GM21367 (cell line): ENCODE measurements around the gene DICER1.
"Not testable (repeated sequence)": the region's sequence is repeated elsewhere in the genome, so short reads cannot be mapped to it uniquely, and the experiment has no call there.

ENCODE experiments used
- ATAC-seq: cut with Tn5 transposase; IDR thresholded peaks from one replicate; pipeline ENCODE4 v1.9.1; 2021; ENCODE audit not compliant: unreplicated experiment

The DICER1 gene, protein sequence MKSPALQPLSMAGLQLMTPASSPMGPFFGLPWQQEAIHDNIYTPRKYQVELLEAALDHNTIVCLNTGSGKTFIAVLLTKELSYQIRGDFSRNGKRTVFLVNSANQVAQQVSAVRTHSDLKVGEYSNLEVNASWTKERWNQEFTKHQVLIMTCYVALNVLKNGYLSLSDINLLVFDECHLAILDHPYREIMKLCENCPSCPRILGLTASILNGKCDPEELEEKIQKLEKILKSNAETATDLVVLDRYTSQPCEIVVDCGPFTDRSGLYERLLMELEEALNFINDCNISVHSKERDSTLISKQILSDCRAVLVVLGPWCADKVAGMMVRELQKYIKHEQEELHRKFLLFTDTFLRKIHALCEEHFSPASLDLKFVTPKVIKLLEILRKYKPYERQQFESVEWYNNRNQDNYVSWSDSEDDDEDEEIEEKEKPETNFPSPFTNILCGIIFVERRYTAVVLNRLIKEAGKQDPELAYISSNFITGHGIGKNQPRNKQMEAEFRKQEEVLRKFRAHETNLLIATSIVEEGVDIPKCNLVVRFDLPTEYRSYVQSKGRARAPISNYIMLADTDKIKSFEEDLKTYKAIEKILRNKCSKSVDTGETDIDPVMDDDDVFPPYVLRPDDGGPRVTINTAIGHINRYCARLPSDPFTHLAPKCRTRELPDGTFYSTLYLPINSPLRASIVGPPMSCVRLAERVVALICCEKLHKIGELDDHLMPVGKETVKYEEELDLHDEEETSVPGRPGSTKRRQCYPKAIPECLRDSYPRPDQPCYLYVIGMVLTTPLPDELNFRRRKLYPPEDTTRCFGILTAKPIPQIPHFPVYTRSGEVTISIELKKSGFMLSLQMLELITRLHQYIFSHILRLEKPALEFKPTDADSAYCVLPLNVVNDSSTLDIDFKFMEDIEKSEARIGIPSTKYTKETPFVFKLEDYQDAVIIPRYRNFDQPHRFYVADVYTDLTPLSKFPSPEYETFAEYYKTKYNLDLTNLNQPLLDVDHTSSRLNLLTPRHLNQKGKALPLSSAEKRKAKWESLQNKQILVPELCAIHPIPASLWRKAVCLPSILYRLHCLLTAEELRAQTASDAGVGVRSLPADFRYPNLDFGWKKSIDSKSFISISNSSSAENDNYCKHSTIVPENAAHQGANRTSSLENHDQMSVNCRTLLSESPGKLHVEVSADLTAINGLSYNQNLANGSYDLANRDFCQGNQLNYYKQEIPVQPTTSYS (N-terminal part only)

DNA sequence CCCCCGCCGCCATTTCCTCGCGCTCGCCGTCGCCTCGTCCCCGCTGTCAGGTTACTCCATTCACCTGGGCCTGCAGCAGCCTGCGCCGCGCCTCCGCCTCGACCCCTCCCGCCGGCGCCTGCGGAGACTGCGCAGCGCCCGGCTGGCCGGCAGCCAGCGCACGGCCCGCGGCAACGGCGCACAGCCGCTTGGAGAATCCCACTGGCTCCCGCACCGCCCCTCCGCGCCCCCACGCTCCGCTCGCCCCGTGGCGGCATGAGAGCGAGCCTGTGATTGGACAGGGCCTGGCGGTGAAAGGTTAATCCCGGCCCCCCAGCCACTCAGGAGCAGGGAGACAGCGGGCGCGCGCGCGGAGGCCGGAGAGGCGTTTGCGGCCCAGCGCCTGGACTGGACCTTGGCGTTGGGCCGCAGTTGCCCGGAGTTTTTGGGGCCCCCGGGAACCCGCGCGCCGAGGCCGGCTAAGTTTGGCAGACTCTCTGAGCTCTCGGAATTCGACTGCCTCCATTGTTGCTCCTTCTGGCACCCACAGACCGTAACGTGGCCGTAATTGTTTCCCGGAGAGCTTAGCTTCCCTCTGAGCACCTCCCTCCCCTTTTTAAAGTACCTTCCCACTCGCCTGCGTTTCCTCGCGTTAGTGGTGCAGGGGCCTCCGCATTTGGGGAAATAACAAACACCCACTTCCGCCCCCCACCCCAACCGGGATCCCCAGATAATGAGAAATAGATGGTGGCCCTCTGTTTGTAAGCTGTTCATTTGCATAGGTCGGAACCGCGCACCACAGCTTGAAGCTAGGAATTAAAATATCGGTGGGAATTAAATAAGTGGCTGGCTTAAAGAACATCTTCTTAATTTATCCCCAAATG lies at the start of gene DICER1:
Gene DICER1, minus strand, starts transcription at position 203 of the 863 bp plus-strand sequence. CDS start 24,071 bp downstream, outside the sequence.
- peak; percentile 61 for ATAC-seq

DNA sequence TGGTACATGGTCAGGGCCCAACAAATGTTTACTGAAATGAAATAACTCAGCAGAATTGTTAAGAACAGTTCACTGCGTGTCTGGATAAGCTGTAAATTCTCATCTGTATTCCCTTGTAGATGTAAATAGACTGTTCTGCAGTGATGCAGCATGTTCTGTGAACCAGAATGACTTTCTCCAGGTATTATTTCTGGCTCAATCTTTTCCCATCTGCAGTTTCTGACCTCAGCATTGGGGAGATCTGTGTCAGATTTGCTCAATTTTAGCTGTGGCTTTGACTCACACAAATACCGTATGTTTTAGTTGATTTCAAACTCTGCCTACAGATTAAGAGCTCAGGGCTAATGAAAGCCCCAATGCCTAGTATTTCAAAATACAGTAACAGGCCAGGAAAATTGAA lies 49.2 kb upstream of the DICER1 start:
- no peak for ATAC-seq

DNA sequence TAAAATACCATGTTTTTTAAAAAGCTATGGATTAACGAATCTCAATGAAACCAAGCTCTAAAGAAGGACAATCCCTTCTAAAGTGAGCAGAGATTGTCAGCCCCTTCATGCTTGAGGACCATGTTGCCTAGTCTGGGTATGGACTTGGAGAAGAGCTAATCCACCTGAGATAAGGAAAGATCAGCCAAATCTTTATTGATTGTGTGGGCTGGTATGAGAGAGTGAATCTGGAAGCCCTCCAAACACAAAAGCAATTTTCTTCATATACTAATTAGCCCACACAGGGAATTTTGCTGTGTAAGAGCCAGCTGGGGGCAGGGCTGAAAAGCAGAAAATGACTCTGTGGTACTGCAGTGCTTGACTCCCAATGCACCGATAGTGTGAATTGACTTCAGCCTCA lies 47.4 kb upstream of the DICER1 start:
- ATAC-seq: no peak

DNA sequence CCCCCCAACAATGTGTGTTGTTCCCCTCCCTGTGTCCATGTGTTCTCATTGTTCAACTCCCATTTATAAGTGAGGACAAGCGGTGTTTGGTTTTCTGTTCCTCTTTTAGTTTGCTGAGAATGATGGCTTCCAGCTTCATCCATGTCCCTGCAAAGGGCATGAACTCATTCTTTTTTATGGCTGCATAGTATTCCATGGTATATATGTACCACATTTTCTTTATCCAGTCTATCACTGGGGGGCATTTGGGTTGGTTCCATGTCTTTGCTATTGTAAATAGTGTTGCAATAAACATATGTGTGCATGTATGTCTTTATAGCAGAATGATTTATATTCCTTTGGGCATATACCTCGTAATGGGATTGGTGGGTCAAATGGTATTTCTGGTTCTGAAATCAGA lies 44.4 kb upstream of the DICER1 start:
- ATAC-seq: not testable (repeated sequence)

DNA sequence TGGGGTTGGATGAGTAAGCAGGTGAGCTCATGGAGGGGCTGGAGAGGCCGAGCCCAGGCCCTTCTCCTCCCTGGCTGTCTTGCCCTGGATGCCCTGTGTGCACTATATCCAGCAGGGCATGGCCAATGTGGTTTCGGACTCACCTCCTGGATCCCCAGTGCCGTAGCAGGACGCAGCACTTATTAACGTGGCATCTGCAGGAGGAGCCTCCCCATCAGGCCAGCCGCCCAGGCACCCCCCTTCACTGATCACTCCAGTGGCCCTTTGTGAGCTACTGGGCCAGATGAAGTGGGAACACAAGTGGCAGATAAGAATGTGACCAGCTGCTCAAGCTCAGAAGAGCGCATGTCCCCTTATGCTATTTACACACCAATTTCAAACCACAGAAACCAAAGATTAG lies 43.1 kb upstream of the DICER1 start:
- no peak for ATAC-seq

DNA sequence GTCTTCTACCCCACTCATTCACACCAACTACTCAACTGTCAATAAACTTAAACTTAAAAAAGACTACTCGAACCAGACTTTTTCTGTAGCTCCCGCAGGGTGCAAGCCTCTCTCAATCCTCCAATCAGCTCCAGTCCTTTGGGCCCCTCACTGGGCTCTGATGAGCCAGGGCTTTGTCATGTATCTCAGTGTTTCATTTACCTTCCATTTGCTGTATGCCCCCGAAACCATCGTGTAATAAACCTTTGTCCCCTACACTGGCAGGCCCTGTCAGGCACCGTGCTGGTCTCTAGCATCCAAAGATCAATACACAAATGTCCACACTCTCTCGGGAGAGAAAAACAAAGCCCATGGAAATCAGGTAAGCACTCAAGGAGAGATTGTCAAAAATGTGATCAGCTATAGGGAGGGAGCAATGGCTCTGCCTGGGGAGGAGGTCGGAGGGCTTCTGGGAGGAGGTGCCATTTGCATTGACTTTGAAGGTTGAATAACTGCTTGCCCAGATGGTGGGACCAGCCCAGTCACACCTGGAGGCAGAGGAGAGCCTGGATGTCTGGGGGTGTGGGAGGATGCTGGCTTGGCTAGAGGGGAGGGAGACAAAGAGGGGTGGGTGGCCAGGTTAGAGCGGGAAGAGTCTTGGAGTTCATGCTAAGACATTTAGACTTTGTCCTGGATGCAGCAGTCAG lies 42.1 kb upstream of the DICER1 start:
- ATAC-seq: no peak

DNA sequence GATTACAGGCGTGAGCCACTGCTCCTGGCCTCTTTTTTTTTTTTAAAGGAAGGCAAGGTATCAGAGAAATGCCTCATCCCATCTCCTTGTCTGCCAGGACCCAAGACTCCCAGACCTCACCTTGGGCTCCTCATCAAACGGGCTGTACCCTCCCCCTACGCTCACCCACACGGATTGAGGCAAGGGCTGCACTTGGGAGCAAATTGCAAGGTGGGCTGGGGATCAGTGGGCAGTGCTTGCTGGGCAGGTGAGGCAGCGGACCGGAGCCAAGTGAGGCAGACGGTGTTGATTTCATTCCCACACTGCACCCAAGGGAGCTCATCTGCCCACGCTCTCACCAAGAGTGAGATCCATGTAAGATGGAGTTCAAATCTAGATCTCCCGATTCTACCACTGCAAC lies 41.0 kb upstream of the DICER1 start:
- ATAC-seq: no peak

DNA sequence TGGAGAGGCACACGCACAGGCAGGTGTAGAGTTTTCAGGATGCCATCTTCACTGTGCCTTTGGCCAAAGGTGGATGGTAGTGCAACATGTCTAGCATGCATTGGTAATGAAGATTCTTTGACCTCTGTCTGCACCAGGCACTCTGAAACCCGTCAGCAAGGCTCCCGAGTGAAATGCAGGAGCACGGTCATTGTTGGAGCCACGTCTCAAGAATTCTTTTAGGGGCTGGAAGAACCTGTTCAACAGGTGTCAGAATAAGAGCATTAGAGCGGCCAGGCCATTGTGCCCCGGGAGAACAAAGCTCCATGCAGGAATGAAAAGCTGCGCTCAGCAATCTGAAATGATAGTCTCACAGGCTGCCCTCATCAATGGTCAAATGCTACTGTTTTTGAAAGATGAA lies 40.2 kb upstream of the DICER1 start:
- no peak for ATAC-seq

DNA sequence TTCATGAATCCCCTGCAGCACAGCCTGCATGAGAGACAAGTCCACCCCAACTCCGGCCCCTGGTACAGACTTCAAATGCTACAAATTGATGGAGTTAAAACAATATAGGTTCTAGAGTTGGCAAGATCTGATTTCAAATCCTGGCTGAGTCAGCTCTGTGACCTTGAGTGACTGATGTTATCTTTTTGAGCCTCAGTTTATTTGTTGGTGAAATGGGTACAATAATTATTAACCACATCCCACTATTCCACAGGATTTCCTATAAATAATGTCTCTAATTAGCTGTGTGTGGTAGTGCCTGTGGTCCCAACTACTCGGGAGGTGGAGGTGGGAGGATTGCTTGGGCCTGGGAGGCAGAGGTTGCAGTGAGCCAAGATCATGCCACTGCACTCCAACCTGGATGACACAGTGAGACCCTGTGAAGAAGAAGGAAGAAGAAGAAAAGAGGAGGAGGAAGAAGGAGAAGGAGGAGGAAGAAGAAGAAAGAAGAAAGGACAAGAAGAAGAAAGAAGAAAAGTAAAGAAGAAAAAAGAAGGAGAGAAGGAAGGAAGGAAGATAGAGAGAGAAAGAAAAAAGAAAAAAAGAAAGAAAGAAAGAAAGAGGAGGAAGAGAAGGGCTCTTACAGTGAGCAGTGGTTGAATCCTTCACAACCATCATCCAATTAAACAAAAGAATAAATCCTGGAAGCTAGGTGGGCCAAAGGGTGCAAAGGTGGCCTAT lies 39.7 kb upstream of the DICER1 start:
- ATAC-seq: no peak

DNA sequence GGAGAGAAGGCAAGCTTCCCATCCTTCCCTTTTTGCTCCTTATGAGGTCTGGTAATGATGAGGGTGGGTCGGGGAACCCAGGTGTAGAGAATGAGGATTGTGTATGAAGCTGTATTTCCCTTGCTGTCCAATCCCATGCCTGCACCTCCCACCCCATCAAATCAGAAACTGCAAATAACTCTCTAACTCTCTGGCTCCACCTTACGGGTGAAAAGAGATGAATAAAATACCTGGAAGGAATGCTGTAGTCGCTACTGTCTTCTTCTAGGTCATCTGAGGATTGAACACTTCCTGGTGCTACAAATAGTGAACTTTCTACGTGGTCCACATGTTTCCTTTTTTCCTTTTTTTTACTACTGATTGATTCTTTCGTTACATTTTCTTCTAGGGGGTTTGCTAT lies 38.9 kb upstream of the DICER1 start:
- ATAC-seq: no peak

DNA sequence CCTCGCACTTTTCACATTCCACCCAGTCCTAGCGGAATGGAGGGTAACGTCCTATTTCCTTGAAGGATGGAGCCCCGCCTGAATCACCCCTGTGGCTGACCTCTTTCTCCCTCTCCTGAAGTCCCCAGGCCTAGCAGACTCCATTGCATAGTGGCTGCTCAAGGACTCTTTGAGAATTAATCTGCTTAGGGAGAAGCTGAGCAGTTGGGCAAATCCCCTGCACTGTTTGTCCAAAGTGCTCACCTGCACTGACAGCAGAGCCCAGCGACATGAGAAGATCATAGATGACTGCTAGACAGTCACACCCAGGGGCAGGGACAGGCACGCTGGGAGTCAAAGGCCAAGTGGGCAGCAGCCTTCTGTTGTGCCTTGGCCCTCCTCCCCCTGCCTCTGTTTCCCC lies 37.7 kb upstream of the DICER1 start:
- ATAC-seq: no peak

DNA sequence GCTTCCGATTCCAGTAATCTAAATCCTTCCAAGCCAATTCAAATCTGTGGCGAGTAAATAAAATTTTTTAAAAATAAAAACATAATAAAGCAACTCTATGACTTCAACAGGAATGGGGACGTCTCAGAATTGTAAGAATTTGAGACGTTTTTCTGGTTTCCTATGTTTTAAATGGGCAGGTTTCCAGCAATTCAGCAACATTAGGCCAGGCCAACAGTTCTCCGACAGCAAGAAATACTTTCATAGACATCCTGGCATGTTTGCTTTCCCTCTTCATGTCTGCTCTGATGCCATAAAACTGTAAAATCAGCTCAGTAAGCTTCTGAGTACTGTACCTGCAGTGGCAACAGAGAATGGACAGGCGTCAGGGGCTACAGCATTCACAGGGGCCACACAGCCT lies 35.8 kb upstream of the DICER1 start:
- no peak for ATAC-seq

DNA sequence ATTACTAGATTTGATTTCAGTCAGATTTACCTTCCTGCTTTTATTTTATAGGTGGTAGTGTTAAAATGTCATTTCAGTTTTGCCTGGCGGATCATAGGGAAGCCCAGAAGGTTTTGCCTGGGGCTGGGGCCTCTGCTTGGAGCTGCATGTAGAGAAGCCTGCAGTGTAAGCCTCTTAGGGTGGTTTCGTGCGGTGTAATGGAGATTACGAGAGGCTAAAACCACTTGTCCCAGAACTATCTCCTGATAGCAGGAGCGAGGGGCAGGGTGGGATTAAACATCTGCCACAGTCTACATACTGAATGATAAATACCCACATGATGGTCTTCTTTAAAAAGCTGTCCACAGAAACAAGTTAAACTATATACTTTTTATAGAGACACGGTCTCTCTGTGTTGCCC lies 35.0 kb upstream of the DICER1 start:
- ATAC-seq: no peak

DNA sequence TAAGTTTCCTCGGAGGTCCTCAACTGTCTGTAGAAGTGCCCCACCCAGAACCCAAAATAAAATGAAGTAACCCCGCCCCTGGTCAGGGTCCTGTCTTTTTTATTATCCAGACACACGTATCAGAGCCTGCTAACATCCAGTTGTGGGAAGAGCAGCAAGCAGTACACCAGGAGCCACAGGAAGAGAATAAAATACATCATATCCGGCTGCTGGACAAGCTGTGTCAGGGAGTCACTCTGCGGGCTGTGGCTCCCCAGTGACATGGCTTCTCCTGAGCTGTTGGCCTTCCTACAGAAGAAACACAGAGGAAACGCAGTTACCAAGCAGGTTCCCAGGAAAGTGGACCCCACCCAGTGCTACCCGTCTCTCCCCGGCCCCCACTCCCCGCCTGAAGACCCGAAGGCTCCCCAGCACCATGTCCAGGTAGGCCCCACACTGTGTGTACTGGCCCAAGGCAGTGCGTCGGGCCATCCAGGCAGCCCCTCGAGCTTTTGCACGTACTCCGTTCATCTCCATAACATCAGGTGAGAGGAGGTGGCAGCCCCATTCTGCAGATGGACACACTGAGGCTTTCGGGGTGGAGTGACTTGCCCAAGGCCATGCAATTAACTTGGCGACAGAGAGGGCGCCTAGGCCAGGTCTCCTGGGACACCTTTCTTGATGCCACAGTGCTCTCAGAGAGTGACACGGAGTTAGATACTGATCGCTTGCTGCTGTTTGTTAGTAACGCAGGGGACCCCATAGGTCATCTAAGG lies 34.3 kb upstream of the DICER1 start:
- no peak for ATAC-seq

DNA sequence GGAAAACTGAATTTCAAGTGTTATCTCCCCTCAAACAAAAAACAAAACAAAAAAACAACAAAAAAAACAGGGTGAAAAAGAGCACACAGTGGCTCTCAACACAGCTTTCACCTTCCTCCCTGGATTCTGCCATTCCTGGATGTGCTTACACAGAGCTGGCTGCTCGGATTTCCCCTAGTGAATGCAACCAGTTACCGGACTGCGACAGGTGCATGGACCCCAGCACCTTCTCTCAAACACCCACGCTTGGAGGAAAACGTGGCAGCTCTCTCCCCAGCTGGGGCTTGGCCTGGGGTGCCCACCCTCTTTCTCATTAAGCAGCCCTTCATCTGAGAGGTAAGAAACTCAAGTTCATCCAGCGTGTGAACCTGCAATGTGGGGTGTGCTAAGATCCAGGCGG lies 33.5 kb upstream of the DICER1 start:
- no peak for ATAC-seq

DNA sequence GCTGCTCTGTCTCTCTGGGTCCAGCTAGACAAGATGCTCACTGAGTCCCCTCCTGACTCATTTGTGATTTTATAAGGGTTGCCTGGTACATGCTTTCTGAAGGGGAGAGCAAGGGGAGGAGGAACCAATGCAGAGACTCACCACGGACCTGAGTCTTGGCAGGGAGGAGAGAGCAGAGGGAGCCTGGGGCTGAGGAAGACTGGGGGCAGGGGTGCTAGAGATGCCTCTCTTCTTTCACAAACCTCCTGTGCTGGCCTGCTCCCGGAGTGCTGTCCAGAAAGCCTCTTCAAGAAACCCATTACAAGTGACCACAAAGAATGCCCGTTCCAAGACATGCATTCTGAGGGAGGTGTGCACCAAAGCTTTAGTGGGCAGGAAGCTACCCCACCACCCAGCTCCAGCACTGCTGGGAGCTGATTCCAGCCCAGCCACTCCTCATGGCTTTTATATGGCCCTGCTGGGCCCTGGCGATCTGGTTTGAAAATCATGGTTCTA lies 33.1 kb upstream of the DICER1 start:
- no peak for ATAC-seq

DNA sequence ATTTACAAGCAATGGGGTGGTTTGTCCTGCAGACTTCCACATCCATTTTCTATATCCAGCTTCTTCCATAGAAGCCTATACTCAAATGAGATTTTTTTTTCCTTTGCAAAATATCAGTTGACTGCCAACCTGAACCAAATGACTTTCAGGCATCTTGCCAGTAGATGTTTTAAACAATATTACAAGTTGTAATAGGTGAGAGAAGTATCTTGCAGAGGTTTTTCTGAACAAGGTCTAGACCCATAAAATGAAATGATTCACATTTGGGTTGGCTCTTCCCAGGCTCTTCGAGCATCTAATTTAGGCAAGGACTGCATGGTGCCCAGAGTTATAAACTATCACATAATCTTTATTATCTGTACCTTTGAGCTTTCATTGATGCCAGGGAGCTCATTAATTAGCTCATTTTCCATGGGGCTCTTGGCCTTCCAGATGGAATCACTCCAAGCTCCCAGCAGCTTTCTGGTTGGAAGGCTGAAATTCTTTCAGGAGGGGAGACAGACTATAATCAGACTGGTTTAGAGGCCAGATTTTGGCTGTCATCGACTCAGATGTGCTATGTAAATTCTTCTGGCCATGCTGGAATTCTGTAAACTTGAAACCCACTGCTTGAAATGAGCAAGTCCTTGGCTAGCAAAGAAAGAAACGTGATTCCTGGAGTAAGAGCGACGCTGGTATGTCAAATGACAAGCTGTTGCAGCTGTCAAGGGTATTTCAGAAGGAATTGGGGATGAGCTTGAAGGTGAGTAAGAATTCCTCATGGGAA lies 32.2 kb upstream of the DICER1 start:
- ATAC-seq: no peak

DNA sequence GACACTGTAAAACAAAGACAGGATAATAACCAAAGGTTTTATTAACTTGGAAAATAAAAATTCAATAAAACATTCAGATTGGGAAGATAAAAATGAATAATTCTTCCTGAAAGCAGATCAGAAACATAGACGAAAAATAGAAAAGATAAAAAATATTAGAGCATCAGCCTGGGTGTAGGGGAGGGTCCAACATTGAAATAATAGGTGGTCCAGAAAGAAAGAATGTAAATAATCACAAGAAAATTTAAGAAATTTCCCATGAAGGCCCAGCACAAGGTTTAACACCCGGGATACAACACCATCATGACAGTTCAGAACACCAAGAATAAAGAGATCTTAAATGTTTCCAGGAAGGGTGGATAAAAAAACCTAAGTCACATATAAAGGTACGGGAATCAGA lies 31.1 kb upstream of the DICER1 start:
- no peak for ATAC-seq
